SK-N-SH (cell line): ENCODE measurements around the gene KRTAP10-5. TPM values are rescaled to one million over a fixed set of nuclear protein-coding genes. Genes with fewer than 3 reads are reported as not detected.

ENCODE experiments used
- CTCF ChIA-PET: fragments of 300-600, 350-600 bp; formaldehyde crosslinking; extraction: SDS; loops from one replicate; lab custom pipeline; 2021; lab: Yijun Ruan, JAX
- POLR2A ChIA-PET: fragments of 350-600 bp; sonication (Branson Sonifier 250); formaldehyde crosslinking; extraction: SDS; loops from one replicate; lab custom pipeline; 2020; ENCODE audit warnings: antibody characterized with exemption, inconsistent platforms; lab: Yijun Ruan, JAX
- DNase-seq: peaks from one replicate; pipeline ENCODE4 v3.0.0; 2012
- H2AFZ ChIP-seq: fragments of 200-600 bp; sonication (generic); 2 replicates; pipeline ENCODE4 v1.8.1; 2016; ENCODE audit warnings: antibody characterized with exemption, mild to moderate bottlenecking, low read depth
- H3F3A ChIP-seq: fragments of 200-600 bp; sonication (generic); replicated peaks from 2 replicates; pipeline ENCODE3; 2016; ENCODE audit warnings: antibody characterized with exemption, mild to moderate bottlenecking; ENCODE audit not compliant: insufficient read depth
- H3K27ac ChIP-seq, 2 experiments: fragments of 200-500 bp in 1 of 2; fragments of 200-600 bp in 1 of 2; sonication (Bioruptor generic) in 1 of 2; sonication (generic), shearing (Covaris generic) in 1 of 2; 2 replicates each; pipeline versions ENCODE4 v1.5.1 to v1.6.1; 2014 to 2016; ENCODE audit warnings: low read depth in 2 of 2, inconsistent platforms in 1 of 2, low read length in 1 of 2, mild to moderate bottlenecking in 1 of 2, mixed read lengths in 1 of 2
- H3K27me3 ChIP-seq: fragments of 200-600 bp; sonication (generic), shearing (Covaris generic); 2 replicates; pipeline ENCODE4 v1.6.1; 2016; ENCODE audit warnings: mixed run types; ENCODE audit not compliant: insufficient read depth
- H3K36me3 ChIP-seq, 2 experiments: fragments of 200-500 bp in 1 of 2; fragments of 200-600 bp in 1 of 2; sonication (Bioruptor generic) in 1 of 2; sonication (generic) in 1 of 2; replicated peaks in 1 of 2; 2 replicates each; pipeline versions ENCODE3 to v1.5.1; 2014 to 2016; ENCODE audit warnings: low read length in 1 of 2, mild to moderate bottlenecking in 1 of 2; ENCODE audit not compliant: insufficient read depth in 2 of 2, control insufficient read depth in 1 of 2
- H3K4me1 ChIP-seq, 2 experiments: fragments of 200-500 bp in 1 of 2; fragments of 200-600 bp in 1 of 2; sonication (Bioruptor generic) in 1 of 2; sonication (generic), shearing (Covaris generic) in 1 of 2; 2 replicates each; pipeline versions ENCODE4 v1.5.1 to v1.6.1; 2014 to 2016; ENCODE audit warnings: low read depth in 1 of 2, low read length in 1 of 2, mixed run types in 1 of 2; ENCODE audit not compliant: insufficient read depth in 2 of 2, control insufficient read depth in 1 of 2
- H3K4me2 ChIP-seq: fragments of 200-600 bp; sonication (generic), shearing (Covaris generic); 2 replicates; pipeline ENCODE4 v1.6.1; 2017; ENCODE audit warnings: mixed run types
- H3K4me3 ChIP-seq, 2 experiments: fragments of 200-500 bp in 1 of 2; fragments of 200-600 bp in 1 of 2; sonication (Bioruptor generic) in 1 of 2; sonication (generic), shearing (Covaris generic) in 1 of 2; 2 replicates each; pipeline versions ENCODE4 v1.5.1 to v1.8.1; 2014 to 2016; ENCODE audit warnings: low read depth in 2 of 2, inconsistent platforms in 1 of 2, low read length in 1 of 2, mild to moderate bottlenecking in 1 of 2, mixed read lengths in 1 of 2, moderate library complexity in 1 of 2
- H3K79me2 ChIP-seq: fragments of 200-600 bp; sonication (generic); 2 replicates; pipeline ENCODE4 v1.8.1; 2017; ENCODE audit warnings: mild to moderate bottlenecking; ENCODE audit not compliant: insufficient read depth
- H3K9ac ChIP-seq: fragments of 200-600 bp; sonication (generic); 2 replicates; pipeline ENCODE4 v1.6.1; 2017; ENCODE audit warnings: mixed run types
- H3K9me2 ChIP-seq: fragments of 200-600 bp; sonication (generic); 2 replicates; pipeline ENCODE4 v1.6.1; 2017; ENCODE audit warnings: mixed run types
- H3K9me3 ChIP-seq: fragments of 200-600 bp; sonication (generic); 2 replicates; pipeline ENCODE4 v1.6.1; 2017; ENCODE audit warnings: mixed run types, mild to moderate bottlenecking, moderate library complexity
- H4K20me1 ChIP-seq: fragments of 200-600 bp; sonication (generic); 2 replicates; pipeline ENCODE4 v1.6.1; 2017; ENCODE audit warnings: mild to moderate bottlenecking, mixed run types; ENCODE audit not compliant: insufficient read depth
- EP300 ChIP-seq, 2 experiments: IDR thresholded peaks; 2 replicates each; pipeline versions ENCODE4 v1.4.0 to v1.6.1; 2012; ENCODE audit warnings: borderline replicate concordance in 1 of 2, low read depth in 1 of 2, low read length in 1 of 2
- EZH2phosphoT487 ChIP-seq: fragments of 200-600 bp; sonication (generic); IDR thresholded peaks from 2 replicates; pipeline ENCODE4 v1.6.1; 2017; ENCODE audit warnings: low read depth, mixed run types, mild to moderate bottlenecking, antibody characterized with exemption, moderate library complexity, borderline replicate concordance
- RCOR1 ChIP-seq: fragments of 150-350 bp; IDR thresholded peaks from 2 replicates; pipeline ENCODE4 v1.6.1; 2017; ENCODE audit warnings: antibody characterized with exemption, low read length
- RXRA ChIP-seq: IDR thresholded peaks from 2 replicates; pipeline ENCODE4 v1.4.0; 2012; ENCODE audit warnings: low read depth, mild to moderate bottlenecking, borderline replicate concordance
- TCF12 ChIP-seq: IDR thresholded peaks from 2 replicates; pipeline ENCODE4 v1.4.0; 2012
- YY1 ChIP-seq: IDR thresholded peaks from 2 replicates; pipeline ENCODE4 v1.4.0; 2012; ENCODE audit warnings: low read depth, mild to moderate bottlenecking
- WGBS: methylation state at CpG from one replicate; pipeline ENCODE4 v1.1.6; 2017; ENCODE audit warnings: low lambda C conversion rate; 5-methylcytosine and 5-hydroxymethylcytosine counted together
- polyA plus RNA-seq, 3 experiments: library from polyadenylated mRNA; depleted of rRNA; stranded (reverse); fragments of >200 nt; gene quantifications; 2 replicates each; pipeline ENCODE4 v1.2.3, GENCODE V29; 2012
- TF ChIP-seq, protein P1 (sequence below): IDR thresholded peaks from 2 replicates; pipeline ENCODE4 v1.4.0; 2012; ENCODE audit warnings: low read depth
- TF ChIP-seq, protein P2 (sequence below): IDR thresholded peaks from 2 replicates; pipeline ENCODE4; 2012
- TF ChIP-seq, protein P3 (sequence below): fragments of 150-350 bp; IDR thresholded peaks from 2 replicates; pipeline ENCODE4 v1.6.1; 2016; ENCODE audit warnings: mild to moderate bottlenecking, low read depth, low read length
- TF ChIP-seq, protein P4 (sequence below): fragments of 150-350 bp; IDR thresholded peaks from 2 replicates; pipeline ENCODE4 v1.6.1; 2017; ENCODE audit warnings: antibody characterized with exemption, low read length, low read depth, borderline replicate concordance
- TF ChIP-seq, protein P5 (sequence below): IDR thresholded peaks from 2 replicates; pipeline ENCODE4 v1.4.0; 2012; ENCODE audit warnings: low read depth, borderline replicate concordance
- TF ChIP-seq, protein P6 (sequence below): fragments of 200-600 bp; sonication (generic); IDR thresholded peaks from 2 replicates; pipeline ENCODE4 v1.6.1; 2017; ENCODE audit warnings: antibody characterized with exemption, mild to moderate bottlenecking, moderate library complexity

KRTAP10-5 gene
- polyA plus RNA-seq, 1 of the 3 experiments (the other 2 are of a cell fraction), result not detected

DNA sequence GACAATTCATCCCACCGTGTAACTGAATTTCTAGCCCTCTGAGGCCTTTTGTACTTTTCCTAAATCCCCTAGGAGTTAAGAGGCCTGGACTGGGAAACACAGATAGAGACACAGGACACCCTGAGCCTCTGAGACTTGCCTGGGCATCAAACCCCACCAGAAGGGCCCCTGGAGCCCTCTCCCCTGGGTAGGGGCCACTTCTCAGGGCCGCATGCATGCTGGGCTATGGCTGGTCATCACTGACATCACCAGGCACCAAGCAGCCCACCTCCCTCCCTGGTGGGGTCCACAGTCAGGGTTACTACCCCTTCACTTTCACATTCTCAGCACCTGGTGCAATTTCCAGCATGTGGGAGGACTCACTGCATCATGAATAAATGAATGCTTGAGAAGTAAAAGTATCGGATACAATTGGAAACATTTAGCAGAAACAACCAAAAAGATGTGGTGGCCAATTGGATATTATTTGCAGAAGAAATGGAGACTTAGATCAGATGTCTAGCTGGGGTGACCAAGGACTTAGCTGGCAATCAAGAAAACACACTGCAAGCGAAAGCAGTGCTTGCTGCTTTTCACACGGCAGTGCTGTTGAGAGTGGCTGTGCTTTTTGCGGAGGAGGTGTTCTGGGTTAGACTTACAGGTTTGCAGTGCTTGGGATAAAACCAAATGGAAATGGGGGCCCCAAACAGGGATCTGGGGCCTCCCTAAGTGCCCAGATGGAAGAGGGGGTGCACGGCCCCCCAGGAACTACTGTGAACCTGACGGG is 19.0 kb upstream of the KRTAP10-5 start:
- ChIA-PET CTCF (no interaction called here), POLR2A (no interaction called here)
- no peaks in the 10 kb centered on the region for H3K9me2 ChIP-seq
- H3K36me3 ChIP-seq, result no peaks in the 10 kb centered on the region
- no peak overlapping the region for H3K9ac ChIP-seq
- H3K79me2 ChIP-seq, result no peaks in the 10 kb centered on the region
- H3K9me3 ChIP-seq, result no peaks in the 10 kb centered on the region
- TF ChIP-seq RXRA (no peak), YY1 (no peak), EZH2phosphoT487 (no peak), TCF12 (no peak), RCOR1 (no peak), EP300 (IDR thresholded peaks at IDR 0.05; ENCODE audit: borderline replicate concordance in 1 of 2, low read depth in 1 of 2, low read length in 1 of 2) (no peak)
- TF ChIP-seq, protein P1, sequence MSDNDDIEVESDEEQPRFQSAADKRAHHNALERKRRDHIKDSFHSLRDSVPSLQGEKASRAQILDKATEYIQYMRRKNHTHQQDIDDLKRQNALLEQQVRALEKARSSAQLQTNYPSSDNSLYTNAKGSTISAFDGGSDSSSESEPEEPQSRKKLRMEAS, result no peak
- TF ChIP-seq, protein P2, sequence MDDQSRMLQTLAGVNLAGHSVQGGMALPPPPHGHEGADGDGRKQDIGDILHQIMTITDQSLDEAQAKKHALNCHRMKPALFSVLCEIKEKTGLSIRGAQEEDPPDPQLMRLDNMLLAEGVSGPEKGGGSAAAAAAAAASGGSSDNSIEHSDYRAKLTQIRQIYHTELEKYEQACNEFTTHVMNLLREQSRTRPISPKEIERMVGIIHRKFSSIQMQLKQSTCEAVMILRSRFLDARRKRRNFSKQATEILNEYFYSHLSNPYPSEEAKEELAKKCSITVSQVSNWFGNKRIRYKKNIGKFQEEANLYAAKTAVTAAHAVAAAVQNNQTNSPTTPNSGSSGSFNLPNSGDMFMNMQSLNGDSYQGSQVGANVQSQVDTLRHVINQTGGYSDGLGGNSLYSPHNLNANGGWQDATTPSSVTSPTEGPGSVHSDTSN, result no peak
- TF ChIP-seq, protein P3, sequence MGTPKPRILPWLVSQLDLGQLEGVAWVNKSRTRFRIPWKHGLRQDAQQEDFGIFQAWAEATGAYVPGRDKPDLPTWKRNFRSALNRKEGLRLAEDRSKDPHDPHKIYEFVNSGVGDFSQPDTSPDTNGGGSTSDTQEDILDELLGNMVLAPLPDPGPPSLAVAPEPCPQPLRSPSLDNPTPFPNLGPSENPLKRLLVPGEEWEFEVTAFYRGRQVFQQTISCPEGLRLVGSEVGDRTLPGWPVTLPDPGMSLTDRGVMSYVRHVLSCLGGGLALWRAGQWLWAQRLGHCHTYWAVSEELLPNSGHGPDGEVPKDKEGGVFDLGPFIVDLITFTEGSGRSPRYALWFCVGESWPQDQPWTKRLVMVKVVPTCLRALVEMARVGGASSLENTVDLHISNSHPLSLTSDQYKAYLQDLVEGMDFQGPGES, result no peak
- TF ChIP-seq, protein P4, sequence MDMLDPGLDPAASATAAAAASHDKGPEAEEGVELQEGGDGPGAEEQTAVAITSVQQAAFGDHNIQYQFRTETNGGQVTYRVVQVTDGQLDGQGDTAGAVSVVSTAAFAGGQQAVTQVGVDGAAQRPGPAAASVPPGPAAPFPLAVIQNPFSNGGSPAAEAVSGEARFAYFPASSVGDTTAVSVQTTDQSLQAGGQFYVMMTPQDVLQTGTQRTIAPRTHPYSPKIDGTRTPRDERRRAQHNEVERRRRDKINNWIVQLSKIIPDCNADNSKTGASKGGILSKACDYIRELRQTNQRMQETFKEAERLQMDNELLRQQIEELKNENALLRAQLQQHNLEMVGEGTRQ, result no peak
- TF ChIP-seq, protein P5, sequence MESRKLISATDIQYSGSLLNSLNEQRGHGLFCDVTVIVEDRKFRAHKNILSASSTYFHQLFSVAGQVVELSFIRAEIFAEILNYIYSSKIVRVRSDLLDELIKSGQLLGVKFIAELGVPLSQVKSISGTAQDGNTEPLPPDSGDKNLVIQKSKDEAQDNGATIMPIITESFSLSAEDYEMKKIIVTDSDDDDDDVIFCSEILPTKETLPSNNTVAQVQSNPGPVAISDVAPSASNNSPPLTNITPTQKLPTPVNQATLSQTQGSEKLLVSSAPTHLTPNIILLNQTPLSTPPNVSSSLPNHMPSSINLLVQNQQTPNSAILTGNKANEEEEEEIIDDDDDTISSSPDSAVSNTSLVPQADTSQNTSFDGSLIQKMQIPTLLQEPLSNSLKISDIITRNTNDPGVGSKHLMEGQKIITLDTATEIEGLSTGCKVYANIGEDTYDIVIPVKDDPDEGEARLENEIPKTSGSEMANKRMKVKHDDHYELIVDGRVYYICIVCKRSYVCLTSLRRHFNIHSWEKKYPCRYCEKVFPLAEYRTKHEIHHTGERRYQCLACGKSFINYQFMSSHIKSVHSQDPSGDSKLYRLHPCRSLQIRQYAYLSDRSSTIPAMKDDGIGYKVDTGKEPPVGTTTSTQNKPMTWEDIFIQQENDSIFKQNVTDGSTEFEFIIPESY, result no peak
- TF ChIP-seq, protein P6, sequence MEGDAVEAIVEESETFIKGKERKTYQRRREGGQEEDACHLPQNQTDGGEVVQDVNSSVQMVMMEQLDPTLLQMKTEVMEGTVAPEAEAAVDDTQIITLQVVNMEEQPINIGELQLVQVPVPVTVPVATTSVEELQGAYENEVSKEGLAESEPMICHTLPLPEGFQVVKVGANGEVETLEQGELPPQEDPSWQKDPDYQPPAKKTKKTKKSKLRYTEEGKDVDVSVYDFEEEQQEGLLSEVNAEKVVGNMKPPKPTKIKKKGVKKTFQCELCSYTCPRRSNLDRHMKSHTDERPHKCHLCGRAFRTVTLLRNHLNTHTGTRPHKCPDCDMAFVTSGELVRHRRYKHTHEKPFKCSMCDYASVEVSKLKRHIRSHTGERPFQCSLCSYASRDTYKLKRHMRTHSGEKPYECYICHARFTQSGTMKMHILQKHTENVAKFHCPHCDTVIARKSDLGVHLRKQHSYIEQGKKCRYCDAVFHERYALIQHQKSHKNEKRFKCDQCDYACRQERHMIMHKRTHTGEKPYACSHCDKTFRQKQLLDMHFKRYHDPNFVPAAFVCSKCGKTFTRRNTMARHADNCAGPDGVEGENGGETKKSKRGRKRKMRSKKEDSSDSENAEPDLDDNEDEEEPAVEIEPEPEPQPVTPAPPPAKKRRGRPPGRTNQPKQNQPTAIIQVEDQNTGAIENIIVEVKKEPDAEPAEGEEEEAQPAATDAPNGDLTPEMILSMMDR, result no peak
- no peak overlapping the region for H3K4me3 ChIP-seq
- no peak overlapping the region for H3K27ac ChIP-seq
- DNase-seq, result no peak
- peaks cover 12% of the 10 kb centered on the region; the same call in 1 of the 2 replicates for H3K27me3 ChIP-seq
- no peak overlapping the region for H3K4me2 ChIP-seq
- H2AFZ ChIP-seq, result no peak overlapping the region
- no peaks in the 10 kb centered on the region for H4K20me1 ChIP-seq
- no peaks in the 10 kb centered on the region; a peak in 1 of 4 replicates for H3K4me1 ChIP-seq
- H3F3A ChIP-seq, result no peaks in the 10 kb centered on the region
- 61% methylated on average over 5 of the region's 8 CpGs for WGBS
